Glomerular endothelial cell (primary cell): ENCODE data around the gene DGKI. TPM values are rescaled to one million over a fixed set of nuclear protein-coding genes. Genes with fewer than 3 reads are reported as not detected.
A peak's percentile ranks its signal among the peaks of the same experiment; 100 is the strongest.

Experiments
- DNase-seq: peaks from one replicate; pipeline ENCODE4 v3.0.0-alpha.2; 2011; ENCODE audit warnings: low read depth, low spot score; ENCODE audit errors: extremely low read depth
- total RNA-seq: library from RNA; depleted of rRNA; stranded (reverse); fragments of >200 nt; gene quantifications from 2 replicates; pipeline ENCODE4 v1.2.3, GENCODE V29; 2015

DGKI gene
- total RNA-seq, 1 donor from 2014 or later = 6.2 TPM

DNA sequence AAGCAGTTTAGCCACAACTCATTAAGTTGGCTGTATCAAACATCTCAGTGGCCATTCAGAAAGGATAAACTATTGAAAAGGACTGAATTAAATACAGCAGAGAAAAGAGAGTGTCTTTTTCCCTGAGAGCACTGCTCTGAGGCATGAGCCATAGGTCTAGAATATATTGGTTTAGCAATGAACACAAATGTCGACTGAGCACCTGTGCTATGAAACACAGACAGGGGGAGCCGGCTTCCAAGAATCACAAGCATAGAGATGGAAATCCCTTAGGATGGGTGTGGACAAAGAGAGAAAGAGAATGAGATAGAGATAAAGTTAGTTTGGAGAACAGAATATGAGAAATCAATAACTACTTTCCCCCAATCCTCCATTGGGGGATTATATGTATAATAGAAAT lies 54.8 kb downstream of the DGKI start:
- no peak for DNase-seq

DNA sequence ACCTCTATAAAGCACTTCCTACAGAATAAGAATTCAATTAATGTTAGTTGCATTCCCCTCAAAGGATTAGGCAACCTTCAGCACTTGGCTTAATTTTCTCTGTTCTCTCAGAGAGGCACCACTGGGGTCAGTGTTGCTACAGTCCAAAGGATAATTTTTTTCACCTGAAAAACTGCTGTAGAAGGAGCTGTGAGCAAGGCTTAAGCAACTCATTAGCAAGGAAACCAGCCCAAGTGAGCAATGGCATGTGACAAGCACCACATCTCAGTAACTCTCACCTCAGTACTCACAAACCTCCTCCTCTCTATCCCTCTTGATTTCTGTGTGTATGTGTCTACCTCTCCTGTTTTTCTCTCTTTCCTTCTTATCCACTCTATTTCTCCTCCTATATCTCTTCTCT lies 55.9 kb downstream of the DGKI start:
- no peak for DNase-seq

GRCh38 chr7:137789215-137789882 lies 57.4 kb downstream of the DGKI start:
- no peak for DNase-seq

- DNase-seq = no peak
These were observed 59.3 kb downstream of the DGKI start for GRCh38 chr7:137787301-137787976.

DNA sequence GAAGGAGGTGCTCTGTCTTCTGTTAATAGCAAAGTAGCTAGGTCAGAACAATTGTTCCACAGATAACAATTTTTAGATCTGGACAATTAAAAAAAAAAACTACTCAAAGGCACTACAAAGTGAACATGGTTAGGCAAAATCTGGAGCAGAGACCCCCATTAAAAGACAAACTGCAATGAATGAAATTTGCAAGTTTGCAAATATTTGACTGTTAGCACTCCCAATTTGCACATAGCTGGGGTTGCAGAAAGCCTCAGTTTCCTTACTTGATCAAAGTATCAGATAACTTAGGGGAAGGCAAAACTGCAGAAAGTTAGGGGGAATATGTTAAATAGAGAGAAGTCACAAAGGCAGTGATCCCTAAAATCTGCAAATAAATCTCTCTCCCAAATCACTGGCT lies 68.3 kb downstream of the DGKI start:
- DNase-seq = no peak

DNA sequence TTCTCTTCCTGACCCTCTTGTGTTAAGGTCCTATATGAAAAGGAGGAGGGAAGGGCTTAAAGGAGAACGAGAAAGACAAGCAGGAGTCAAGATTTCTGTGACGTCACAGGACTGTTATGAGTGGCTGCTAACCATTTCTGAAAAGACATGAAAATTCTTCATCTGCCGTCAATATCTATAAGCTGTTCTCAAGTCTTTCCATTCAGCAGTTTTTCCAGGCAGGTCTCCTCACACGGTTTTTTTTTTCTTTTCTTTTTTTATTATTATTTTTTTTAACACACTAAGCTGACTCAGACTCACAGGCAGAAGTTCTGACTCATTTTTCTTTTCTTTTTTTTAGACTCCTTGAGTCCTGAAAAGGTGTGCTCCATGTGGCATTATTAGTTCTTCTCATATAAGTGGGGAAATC lies 72.0 kb downstream of the DGKI start:
- DNase-seq = no peak

GRCh38 chr7:137772748-137773147 lies 74.0 kb downstream of the DGKI start:
- peak; percentile 33 for DNase-seq

DNA sequence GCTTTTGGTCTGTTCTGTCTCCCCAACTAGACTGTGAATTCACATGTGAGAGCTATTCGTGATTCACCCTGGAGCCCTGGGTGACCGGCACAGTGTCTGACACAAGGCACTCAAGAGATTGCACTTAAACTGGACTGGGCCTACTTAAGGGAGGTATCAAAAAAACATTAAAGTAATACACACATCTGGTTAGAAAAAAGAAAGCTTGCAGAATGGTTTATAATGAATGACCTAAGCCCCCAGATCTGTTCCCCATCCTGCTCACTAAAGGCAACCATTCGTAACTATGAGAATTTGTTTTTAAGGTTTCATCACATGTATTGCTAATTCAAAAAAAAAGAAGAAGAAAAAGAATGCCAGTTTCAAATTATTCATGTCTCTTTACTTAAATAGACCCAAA lies 74.5 kb downstream of the DGKI start:
- no peak for DNase-seq

- DNase-seq = no peak
These were observed 75.1 kb downstream of the DGKI start for GRCh38 chr7:137771679-137772078.

DNA sequence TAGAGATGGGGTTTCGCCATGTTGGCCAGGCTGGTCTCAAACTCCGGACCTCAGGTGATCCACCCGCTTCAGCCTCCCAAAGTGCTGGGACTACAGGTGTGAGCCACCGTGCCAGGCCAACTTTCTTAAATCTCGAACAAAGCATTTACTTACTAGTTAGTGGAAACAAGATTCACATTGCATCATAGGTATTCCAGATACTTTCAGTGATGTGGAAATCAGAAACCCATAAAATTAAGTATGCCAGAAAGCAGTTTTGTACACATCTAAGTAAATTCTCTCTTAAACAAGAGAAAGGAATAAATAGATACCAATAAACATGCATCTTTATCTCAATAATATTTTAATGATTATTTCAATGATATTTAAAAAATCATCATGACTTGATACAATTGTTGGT lies 75.5 kb downstream of the DGKI start:
- DNase-seq = no peak

DNA sequence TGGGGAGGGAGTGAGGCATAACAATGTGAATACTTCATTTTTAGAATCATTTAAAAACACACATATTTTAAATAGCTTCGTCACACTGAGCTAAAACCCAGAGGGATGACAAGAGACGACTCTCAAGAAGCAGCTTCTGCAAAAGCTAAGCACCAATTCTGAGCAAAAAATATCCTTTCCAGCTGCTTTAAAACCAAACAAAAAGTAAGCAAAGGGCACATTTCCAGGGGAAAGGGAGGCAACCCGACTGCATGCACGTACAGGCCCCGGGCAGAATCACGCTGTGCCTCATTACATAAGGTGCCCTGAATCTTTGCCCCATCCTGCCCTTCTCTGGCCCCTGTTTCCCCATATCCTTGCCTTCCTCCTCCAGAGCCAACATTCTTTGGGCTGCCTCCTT lies 78.4 kb downstream of the DGKI start:
- DNase-seq = no peak

DNA sequence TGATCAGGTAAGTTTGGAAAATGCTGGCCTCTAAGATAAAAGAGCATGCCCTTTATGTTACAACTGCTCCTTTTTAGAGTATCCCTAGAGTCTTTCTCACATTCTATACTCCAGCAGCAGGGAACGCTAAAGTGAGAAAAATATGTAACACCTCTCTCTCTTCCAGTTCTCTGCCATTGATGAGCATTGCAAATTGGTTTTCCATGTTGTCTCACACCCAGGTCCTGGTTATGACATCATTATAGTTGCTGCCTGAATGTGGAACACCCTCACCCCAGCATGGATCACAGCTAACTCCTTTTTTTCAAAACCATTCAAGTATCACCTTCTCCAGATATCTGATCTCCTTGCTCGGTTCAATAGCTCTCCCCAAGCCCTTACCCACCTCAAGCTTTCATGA lies 84.4 kb downstream of the DGKI start:
- no peak for DNase-seq

DNA sequence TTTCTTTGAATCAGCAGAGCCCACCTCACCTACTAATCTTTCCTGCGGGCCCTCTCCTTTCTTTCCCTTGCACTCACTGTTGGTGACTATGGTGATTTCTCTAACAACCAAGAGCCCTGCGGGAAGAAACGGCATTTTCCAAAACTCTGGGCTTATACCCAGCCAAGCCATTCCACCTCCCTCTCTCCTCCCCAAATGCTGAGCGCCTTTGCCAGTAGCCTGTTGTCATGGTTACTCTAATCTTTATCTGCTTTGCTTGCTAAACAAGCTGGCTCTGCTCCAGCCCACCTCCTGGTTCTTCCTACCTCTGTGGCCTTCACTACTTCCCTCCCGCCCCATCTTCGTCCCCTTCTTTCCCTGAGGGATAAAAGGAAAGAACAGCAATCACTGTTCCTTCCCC lies 86.7 kb downstream of the DGKI start:
- no peak for DNase-seq

DNA sequence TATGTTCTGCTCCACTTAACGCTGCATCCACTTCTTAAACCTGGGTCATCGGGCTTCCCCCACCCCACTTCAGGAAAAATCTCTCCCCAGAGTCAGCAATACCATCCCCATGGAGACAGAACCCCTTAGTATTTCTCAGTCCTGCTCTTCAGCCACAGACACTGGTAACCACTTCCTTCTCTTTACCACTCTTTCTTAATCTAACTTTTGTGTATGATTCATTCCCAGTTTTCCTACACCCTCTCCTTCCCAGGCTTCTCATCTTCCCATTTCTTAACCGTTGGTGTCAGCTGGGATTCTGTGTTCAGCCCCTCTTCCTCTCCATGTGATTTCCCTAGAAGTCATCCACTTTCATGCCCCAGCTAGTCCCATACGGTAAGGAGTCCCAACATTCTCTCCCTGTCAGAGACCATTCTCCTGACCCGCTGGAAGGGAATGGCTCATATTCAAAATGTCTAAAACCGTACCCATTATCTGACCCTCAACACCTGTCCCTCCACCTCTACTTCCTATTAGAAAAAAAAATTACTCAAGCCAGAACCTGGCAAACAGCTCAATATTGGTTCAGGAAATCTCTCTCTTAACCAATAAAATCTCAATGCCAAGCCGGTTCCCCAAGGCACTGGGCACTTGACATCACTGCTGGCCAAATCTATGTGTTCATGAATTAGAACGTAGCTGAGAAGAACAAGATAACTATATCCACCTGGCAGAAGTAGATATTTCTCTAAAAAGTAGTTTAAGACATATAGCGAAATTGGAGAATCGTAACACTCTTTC lies 89.4 kb downstream of the DGKI start:
- DNase-seq = no peak

DNA sequence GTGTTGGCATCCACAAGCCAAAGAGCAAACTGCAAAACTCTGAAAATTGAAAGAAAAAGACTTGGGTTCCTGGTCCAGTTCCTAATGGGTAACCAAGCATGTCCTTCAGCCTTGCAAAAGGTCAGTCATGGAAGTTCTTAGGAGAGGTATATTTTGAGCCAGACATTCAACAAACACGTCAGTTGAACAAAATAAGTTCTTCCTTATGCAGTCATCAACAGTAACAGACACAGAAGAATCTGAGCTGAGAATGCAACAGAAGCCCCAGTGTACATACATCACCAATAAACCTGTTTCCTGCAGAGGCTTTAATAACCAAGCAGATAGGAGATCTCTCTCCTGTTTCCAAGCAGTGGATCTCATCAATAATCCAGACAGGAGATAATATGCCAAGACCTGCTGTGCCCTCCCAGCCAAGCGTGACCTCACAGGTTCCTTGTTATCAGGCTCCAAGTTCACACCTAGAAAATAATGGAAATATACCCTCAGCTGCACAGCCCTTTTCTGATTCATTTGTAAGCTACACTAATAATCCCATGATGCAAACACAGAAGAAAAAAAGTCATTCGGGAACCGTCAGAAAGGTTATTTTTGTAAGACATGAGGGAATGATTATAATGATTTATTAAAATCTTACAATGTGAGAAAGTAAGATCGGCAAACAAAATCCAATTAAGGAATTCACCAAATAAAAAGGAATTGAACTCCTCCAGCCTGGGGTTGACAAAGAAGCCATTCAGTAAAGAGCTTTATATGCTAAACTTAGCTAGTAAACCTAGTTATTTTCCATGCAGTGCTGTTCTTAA lies 90.7 kb downstream of the DGKI start:
- DNase-seq = no peak

DNA sequence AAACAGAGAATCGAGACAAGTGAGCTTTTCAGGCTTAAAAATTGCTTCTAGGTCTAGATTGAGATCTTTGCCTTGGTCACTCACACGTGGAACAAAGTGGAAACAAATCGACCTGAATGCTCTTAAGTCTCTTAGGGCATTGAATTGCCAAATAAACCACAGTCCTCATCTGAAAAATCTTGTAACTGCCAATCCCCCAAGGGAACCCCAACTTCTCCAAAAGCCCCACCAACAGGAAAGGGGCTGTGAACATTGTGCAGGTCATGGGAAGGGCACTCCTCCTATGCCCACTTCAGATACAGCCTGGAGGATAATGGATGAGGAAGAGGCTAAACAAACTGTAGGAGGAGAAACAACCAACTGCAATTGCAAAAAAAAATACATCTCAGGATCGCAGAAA lies 91.3 kb downstream of the DGKI start:
- no peak for DNase-seq

GRCh38 chr7:137753948-137754851 lies 92.6 kb downstream of the DGKI start:
- DNase-seq = no peak

- DNase-seq = no peak
These were observed 93.2 kb downstream of the DGKI start for GRCh38 chr7:137753575-137753947.

GRCh38 chr7:137753067-137753466 lies 93.7 kb downstream of the DGKI start:
- no peak for DNase-seq

- DNase-seq = no peak
These were observed 95.3 kb downstream of the DGKI start for GRCh38 chr7:137751361-137752009.
